GM21423 (cell line): ENCODE data around the gene ERFE.
"Not testable (repeated sequence)": the region's sequence is repeated elsewhere in the genome, so short reads cannot be mapped to it uniquely, and the experiment has no call there.

Experiments used
- ATAC-seq: cut with Tn5 transposase; IDR thresholded peaks from one replicate; pipeline ENCODE4 v1.9.1; 2021; ENCODE audit warnings: mild to moderate bottlenecking, moderate library complexity; ENCODE audit not compliant: unreplicated experiment

ERFE gene

DNA sequence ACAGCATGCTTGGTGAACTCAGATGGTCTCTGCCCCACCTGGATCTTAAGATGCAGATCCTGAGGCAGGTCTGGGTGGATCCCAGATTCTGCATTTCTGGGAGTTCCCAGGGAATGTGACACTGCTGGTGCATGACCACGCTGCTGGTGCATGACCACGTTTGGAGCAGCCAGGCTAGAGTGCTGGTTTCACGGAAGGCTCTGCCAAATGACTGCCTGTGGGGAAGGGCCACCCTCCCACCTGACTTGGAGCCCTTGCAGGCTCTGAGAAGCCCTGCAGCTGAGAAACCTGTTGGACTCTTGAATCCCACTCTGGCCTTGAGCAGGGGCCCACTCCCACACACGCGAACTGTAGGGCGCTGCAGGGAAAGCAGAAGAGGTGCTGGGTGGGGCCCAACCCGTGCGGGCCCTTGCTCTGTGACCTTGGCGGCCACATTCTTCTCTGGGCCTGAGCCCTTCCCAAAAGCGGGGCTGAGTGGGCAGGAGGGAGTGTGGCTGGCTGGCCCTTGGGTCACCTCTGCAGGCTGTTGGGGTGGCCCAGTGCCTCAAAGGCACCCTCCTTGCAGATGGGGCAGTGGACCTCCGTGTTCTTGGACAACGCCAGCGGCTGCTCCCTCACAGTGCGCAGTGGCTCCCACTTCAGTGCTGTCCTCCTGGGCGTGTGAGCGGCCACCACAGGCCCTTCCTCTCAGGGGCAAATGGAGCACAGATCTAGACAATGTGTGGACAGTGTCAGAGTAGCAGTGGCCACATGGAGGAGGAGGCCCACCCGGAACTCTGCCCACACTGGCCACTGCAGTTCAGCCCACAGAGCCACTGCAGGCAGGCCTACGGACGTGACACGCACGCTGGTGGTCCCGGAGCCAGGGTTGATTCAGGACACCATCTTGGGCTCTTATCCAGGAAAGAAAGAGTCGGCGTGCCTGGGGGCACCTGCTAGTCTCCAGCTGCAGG is 7.9 kb downstream of the ERFE start:
- no peak for ATAC-seq

DNA sequence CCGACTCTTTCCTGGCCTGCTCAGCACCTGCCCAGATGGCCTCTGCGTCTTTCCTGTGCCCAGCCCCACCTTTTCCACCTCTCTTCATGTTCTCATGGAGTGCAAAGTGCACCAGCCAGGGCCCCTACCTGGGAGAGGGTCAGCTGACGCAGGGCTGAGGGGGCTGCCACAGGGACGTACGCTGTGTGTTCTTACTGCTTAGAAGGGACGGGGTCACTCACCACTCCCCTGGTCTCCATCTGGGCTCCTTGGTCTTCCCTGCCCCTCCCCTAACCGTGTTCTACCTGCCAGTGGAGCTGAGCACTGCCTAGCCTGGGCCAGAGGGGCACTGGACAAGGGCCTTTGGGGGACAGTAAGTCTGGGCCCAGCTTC is 8.6 kb downstream of the ERFE start:
- ATAC-seq, result no peak

GRCh38 chr2:238167761-238168160 is 9.0 kb downstream of the ERFE start:
- no peak for ATAC-seq

DNA sequence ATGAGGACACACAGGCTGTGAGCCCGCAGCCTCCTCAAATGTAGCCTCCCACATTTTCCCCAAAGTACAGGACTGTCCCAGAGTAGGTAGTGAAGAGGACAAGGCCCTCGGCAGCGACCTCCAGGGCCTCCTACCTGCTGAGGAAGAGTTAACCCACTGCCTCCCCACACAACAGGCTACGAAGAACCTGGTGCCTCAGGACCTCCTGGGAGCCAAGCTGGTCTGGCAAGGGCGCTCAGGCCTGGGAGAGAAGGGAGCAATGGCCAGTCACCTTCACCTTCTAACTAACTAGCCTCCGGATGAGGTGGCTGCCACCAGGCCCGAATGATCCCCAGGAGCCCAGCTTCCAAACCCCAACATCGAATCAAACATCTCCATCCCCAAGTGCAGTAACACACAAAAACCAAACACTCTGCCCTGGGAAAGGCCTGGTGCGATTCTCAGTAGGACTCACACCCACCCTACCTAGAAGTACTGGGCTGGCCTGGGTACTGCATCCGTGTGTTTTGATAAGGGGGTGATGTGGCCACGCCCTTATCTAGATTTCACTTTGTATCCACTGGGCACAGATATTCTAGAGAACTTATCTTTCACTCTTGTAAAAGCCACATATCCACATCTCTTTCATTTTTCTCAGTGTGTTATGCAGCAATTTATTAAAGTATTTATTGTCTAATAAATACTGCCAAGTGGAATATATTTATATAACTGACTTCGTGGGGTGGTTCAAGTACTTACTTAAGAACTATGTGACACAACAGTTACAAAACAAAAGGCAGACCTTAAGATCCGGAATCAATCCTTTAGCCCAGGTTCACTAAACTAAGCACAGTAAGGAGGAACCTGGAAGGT is 9.7 kb downstream of the ERFE start:
- no peak for ATAC-seq

DNA sequence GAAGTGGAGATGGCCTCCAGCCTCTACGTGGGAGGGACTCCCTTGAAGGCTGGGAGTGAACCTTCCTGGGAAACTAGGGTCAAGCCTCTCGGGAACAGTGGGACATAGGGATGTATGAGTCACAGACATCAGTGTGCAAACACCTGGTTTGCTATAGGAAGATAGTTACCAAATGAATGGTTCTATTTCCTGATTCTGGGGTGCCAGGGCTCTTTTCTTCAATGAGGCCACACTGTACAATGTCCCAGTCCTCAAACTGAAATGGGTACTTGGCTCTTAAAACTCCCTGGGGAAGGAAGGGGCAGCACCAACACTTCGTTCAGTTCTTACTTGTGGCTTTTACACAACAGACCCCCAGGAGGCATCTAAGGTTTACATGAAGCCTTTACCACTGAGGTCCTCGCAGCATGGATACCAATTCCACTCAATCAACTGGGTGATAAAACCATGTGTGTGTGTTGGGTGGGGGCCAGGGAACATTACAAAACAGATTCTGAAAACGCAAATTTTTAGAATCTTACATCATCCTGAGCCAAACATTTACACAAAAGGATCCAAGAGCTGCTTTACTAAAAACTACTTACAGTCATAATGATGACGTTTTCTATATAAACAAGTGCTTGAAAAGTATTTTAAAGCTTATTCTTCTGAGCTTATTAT is 10.4 kb downstream of the ERFE start:
- ATAC-seq, result no peak

DNA sequence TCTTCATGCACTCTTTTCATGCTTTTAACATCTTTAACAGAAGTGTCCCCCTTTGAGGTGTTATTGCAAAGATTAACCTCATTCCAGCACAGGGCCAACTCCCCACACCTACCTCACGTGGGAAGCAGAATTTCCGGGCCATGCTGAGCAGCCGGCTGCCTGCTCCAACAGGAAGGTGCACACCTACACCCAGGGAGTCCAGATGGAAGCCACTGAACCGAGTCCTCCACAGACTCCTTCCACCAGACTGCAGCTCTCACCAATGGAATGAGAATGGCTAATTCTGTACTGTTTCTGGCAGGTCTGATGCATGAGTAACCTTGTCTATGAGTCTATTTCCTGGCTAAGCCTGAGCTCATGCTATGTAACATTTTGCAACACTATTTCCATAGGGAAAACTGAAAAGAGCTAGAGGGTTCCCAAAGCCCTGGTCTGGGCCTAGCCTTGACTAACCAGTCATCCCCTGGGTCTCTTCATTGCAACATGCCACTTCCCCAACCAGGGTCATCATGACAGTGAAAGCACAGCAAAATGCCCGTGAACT is 11.0 kb downstream of the ERFE start:
- ATAC-seq, result no peak

DNA sequence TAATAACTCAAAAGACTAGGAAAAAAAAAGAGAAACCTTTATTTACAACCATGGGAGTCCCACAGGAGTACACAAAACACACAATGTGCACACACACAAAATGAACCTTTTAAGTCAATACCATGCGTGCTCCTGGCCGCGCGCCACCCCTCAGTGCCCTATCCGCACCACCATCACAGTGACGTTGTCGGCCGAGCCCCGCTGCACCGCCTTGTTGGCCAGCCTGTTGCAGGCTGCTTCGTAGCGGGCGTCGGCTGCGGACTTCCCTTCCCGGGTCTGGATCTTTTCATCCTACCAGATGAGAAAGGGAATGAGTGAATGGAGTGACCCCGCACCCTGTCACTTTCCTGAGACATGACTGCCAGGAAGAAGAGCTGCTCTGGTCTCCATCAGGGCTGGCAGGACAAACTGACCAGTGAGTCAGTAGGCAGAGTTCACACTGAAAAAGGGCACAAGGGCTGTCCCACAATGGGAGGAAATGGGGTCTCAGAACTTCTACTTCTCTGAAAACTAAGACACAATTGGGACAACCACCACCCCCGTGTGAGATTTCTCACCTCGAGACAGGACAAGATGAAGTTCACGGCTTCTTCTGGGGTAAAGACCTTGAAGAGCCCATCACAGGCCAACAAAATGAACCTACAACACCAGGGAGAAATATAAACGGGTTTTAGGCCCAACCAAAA is 11.8 kb downstream of the ERFE start:
- no peak for ATAC-seq

DNA sequence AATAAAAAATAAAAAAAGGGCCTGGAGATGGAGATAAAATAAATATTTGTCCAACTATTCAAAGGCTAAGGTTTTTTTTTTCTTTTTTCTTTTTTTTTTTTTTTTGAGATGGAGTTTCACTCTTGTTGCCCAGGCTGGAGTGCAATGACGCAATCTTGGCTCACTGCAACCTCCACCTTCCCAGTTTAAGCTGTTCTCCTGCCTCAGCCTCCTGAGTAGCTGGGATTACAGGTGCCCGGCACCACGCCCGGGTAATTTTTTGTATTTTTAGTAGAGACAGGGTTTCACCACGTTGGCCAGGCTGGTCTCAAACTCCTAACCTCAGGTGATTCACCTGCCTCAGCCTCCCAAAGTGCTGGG is 12.3 kb downstream of the ERFE start:
- ATAC-seq, result not testable (repeated sequence)

DNA sequence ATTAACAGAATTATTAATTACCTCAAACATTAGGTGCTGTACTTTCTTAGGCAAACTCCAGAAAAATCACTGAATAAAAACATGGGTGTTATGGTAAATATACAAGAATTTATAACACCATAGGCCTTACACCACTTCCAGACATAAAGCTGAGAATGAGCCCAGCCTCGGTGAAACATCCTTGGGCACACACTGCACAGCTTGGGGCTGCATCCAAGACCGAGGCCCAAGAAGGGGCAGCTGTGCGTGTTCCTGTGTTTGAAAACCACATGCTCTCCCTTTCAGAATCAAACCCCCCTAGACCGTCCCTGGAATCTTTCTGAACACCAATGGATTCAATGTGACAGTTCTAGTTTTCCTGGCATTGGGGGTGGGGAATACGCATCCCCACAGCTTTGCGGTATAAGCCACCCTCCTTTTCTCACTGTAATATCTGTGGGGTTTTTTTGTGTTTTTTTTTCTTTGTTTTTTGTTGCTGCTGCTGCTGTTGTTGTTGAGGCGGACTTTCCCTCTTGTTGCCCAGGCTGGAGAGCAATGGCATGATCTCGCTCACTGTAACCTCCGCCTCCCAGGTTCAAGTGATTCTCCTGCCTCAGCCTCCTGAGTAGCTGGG is 12.9 kb downstream of the ERFE start:
- ATAC-seq, result no peak

DNA sequence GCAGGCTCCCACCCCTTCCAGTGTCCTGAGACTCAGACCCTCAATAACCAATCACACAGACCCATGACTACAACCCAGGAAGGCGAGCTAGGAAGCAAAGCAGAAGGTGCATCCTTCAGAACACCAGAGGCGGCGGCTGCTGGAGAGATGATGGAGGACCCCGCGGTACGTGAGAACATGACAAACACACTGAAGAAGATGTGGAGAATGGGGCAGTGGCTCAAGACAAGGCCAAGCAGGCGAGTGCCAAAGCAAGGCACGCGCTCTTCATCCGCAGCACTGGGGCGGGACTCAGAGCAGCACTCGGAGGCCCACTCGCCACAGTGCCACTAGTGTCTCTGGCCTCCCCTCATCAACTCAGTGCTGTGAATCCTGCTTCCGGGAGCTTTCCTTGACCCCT is 13.7 kb downstream of the ERFE start:
- ATAC-seq, result no peak

GRCh38 chr2:238173692-238174091 is 14.9 kb downstream of the ERFE start:
- no peak for ATAC-seq

GRCh38 chr2:238174291-238174690 is 15.5 kb downstream of the ERFE start:
- ATAC-seq, result no peak

DNA sequence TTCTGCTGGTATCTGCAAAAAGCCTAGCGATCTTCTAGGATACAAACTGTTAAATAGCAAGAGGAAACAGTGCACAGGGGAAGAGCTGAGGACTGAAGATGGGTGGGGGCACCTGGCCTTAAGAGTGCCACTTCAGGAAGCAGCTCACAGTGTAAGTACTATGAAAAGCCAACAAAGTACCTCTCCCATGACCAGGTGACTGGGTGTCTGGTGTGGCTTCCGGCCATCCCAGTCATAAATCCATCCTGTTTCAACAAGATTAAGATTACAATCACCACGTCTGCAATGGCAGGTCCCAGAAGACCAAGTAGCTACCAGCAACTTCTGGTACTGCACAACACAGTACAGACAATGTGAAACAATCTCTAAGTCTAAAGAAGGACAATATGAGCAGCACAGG is 15.9 kb downstream of the ERFE start:
- ATAC-seq, result no peak

DNA sequence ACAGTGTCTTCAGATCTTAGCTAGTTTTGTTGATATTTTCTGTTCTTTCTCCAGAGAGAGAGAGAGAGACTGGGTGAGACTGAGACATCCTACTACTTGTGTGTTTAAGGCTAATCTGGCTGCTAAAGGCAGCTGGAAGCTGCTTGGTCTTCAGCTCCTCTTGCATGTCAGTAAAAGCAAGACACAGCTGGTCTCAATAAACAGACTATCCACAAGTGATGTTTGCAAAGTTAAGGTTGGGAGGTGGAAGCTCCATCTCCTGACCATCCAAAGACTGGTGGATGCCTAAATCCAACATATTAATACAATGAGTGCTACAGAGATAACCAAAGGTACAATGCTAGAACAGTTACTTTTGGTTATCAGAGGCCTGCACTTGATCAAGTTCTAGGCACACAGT is 17.8 kb downstream of the ERFE start:
- ATAC-seq, result no peak

DNA sequence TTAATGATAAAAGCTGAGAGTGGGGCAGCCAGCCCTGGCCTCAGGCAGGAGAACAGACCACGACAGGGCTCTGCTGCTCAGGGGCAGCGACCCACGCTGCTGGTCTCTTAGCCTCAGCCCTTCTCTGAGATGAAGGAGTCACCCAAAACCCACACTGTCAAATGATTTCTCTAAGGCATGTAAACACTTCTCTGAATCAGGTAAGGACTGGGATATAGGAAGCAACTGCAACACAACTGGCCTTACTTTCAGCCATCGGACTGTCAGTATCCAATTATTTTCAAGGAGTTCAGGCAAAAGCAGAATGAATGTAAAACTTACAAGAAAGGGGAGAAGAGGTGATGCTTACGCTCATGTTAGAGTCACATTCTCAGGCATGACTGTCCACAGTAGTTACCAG is 21.8 kb downstream of the ERFE start:
- no peak for ATAC-seq

DNA sequence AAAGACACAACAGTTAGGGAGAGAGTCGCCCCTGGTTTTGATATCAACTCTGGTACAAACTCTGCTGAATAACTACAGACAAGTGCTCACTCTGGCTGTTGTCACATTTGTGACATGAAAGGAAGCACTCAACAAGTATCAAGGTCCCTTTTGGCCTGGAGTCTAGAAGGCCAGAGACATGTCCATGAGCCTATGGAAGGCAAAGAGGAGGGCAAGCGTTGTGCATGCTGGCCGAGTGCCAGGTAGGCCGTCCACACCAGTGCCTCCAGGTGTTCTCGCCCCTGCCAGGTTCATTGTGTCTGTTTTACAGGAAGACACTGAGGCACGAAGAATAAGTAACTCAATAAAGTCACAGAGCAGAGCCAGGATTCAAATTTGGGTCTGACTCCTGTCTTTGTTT is 23.6 kb downstream of the ERFE start:
- no peak for ATAC-seq

GRCh38 chr2:238183821-238184220 is 25.1 kb downstream of the ERFE start:
- ATAC-seq, result no peak

DNA sequence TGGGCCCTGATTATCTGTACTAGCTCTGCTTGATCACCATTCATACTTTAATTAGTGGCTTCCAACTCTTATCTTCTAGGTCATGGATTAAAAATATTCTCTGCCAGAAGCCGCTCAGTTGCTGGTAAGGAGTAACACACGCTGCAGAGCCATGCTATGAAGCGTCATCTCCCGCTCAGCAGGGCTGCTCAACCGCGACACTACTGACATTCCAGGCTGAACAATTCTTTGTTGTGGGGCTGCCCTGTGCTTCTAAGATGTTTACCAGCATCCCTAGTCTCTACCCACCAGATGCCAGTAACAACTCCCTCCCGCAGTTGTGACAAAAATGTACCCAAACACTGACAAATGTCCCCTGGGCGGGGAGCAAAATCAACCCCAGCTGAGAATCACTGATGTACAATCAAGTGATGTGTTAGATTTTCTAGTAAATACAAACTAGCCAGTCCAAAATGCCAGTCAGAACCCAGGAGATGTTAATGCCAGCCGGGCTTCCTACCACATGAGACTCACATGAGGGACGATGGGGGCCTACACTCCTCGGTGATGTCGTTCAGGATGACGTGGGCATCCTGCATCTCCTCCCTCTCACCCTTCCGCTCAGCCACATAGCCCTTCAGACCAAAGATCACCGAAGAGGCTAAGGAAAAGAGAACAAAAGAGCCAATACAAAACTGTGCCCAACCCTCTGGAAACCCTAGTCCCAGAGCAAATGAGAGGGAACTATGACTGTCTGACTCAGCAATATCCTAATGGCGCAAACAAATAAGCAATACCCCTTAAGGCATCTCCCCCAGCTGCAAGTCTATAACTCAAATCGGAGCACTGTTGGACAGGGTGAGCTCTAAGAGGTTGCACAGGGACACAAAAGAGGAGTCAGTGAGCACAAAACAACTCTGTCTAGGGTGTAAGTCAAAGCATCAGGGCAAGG is 29.1 kb downstream of the ERFE start:
- no peak for ATAC-seq

DNA sequence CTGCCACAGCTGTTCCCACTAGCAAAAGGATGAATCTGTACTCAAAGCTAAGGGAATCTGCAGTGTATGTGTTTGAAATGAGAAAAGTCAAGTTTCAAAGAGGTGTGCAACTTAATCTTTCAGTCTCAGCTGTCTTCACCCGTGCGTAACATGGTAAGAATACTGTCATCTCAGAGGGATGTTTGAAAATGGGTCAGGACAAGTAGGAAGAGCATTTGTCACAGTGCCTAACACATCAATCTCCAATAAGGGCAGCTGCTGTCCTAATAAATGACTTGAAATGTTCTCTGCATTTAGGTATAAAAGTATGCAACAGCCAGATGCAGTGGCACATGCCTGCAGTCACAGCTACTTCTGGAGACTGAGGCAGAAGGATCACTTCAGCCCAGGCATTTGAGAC is 31.7 kb downstream of the ERFE start:
- no peak for ATAC-seq
